Endothelial cell of umbilical vein (primary cell): ENCODE results near the gene ENTR1. TPM values are rescaled to one million over a fixed set of nuclear protein-coding genes. Genes with fewer than 3 reads are reported as not detected.

Source experiments
- BruUV-seq: library from RNA; stranded (reverse); fragments of 400-500 nt; replicated peaks from 2 replicates; lab custom pipeline; 2021; lab: Mats Ljungman, UMichigan
- CTCF ChIA-PET: fragments of 300-600, 350-600 bp; sonication (Branson Sonifier 250); formaldehyde crosslinking; loops from one replicate; lab custom pipeline; 2021; ENCODE audit warnings: antibody characterized with exemption, inconsistent platforms; lab: Charles Lee
- POLR2A ChIA-PET: fragments of 300-600, 350-600 bp; sonication (Branson Sonifier 250); formaldehyde crosslinking; loops from one replicate; lab custom pipeline; 2021; ENCODE audit warnings: antibody characterized with exemption, inconsistent platforms; lab: Charles Lee
- DNase-seq: peaks from one replicate; pipeline ENCODE4 v3.0.0-alpha.2; 2011; ENCODE audit warnings: low read depth, low spot score
- FAIRE-seq: peaks from 2 replicates; lab custom pipeline; 2011; peaks lifted over from hg19 to GRCh38; lab: Jason Lieb, UNC
- H2AFZ ChIP-seq: 2 replicates; pipeline ENCODE4 v1.6.0; 2012; ENCODE audit warnings: low read depth, low read length, control low read depth, inconsistent platforms
- H3K27ac ChIP-seq: 2 replicates; pipeline ENCODE4 v1.5.1; 2011; ENCODE audit warnings: low read depth, mild to moderate bottlenecking, control low read depth, low read length, moderate library complexity; ENCODE audit not compliant: insufficient read depth
- H3K27me3 ChIP-seq, 2 experiments: 2 replicates each; pipeline versions ENCODE4 v1.6.0 to v1.6.1; 2011; ENCODE audit warnings: low read length in 2 of 2, mixed read lengths in 1 of 2; ENCODE audit not compliant: control insufficient read depth in 2 of 2, insufficient read depth in 2 of 2
- H3K36me3 ChIP-seq, 2 experiments: 2 replicates in 1 of 2; 3 replicates in 1 of 2; pipeline ENCODE4 v1.5.1; 2011; ENCODE audit warnings: low read length in 2 of 2, mild to moderate bottlenecking in 1 of 2, moderate library complexity in 1 of 2; ENCODE audit not compliant: control insufficient read depth in 2 of 2, insufficient read depth in 2 of 2; ENCODE audit errors: extremely low read depth in 1 of 2
- H3K4me1 ChIP-seq: 3 replicates; pipeline ENCODE4 v1.5.1; 2011; ENCODE audit warnings: mild to moderate bottlenecking, low read length; ENCODE audit not compliant: control insufficient read depth, insufficient read depth; ENCODE audit errors: extremely low read depth
- H3K4me2 ChIP-seq: 2 replicates; pipeline ENCODE4 v1.6.1; 2011; ENCODE audit warnings: low read length, control low read depth, mixed read lengths; ENCODE audit not compliant: insufficient read depth
- H3K4me3 ChIP-seq, 3 experiments: fragments of 200-600 bp in 1 of 3; sonication (generic), shearing (Covaris generic) in 1 of 3; replicated peaks in 1 of 3; 2 replicates each; pipeline ENCODE4 v1.5.1; 2011 to 2016; ENCODE audit warnings: control low read depth in 3 of 3, low read length in 3 of 3, mild to moderate bottlenecking in 2 of 3, inconsistent platforms in 1 of 3, low read depth in 1 of 3, moderate library complexity in 1 of 3; ENCODE audit not compliant: insufficient read depth in 1 of 3
- H3K79me2 ChIP-seq: 2 replicates; pipeline ENCODE4 v1.6.0; 2012; ENCODE audit warnings: low read length, inconsistent platforms; ENCODE audit not compliant: control insufficient read depth, insufficient read depth
- H3K9ac ChIP-seq: replicated peaks from 2 replicates; pipeline ENCODE3; 2011; ENCODE audit warnings: low read length, control low read depth; ENCODE audit not compliant: insufficient read depth; ENCODE audit errors: extremely low read depth
- H3K9me1 ChIP-seq: replicated peaks from 3 replicates; pipeline ENCODE4 v1.6.0; 2011; ENCODE audit warnings: mild to moderate bottlenecking, low read length; ENCODE audit not compliant: control insufficient read depth, insufficient read depth; ENCODE audit errors: extremely low read depth
- H3K9me3 ChIP-seq: replicated peaks from 2 replicates; pipeline ENCODE4 v1.5.1; 2012; ENCODE audit warnings: low read length, inconsistent platforms; ENCODE audit not compliant: control insufficient read depth, insufficient read depth
- H4K20me1 ChIP-seq: replicated peaks from 2 replicates; pipeline ENCODE3; 2011; ENCODE audit warnings: mild to moderate bottlenecking, low read length; ENCODE audit not compliant: control insufficient read depth, insufficient read depth; ENCODE audit errors: extremely low read depth
- EZH2 ChIP-seq: IDR thresholded peaks from 2 replicates; pipeline ENCODE4 v1.6.1; 2012; ENCODE audit warnings: borderline replicate concordance, low read depth, mild to moderate bottlenecking, moderate library complexity, low read length, inconsistent platforms; ENCODE audit not compliant: severe bottlenecking
- FOS ChIP-seq: IDR thresholded peaks from 2 replicates; pipeline ENCODE4 v1.6.1; 2011; ENCODE audit warnings: mild to moderate bottlenecking, low read length, moderate library complexity, borderline replicate concordance; ENCODE audit not compliant: insufficient read depth
- GATA2 ChIP-seq: IDR thresholded peaks from 2 replicates; pipeline ENCODE4 v1.7.0; 2011; ENCODE audit warnings: low read depth, mild to moderate bottlenecking, moderate library complexity, mixed read lengths, low read length; ENCODE audit not compliant: insufficient read length, insufficient read depth
- JUN ChIP-seq: IDR thresholded peaks from 2 replicates; pipeline ENCODE4 v1.6.1; 2011; ENCODE audit warnings: borderline replicate concordance, low read depth; ENCODE audit not compliant: insufficient read length, insufficient read depth
- MYC ChIP-seq: IDR thresholded peaks from one replicate; pipeline ENCODE4 v1.6.1; 2011; ENCODE audit warnings: mild to moderate bottlenecking, low read depth, low read length
- POLR2A ChIP-seq: IDR thresholded peaks from 2 replicates; pipeline ENCODE4 v1.6.1; 2012; ENCODE audit warnings: low read depth, mild to moderate bottlenecking, control low read depth, low read length
- POLR2AphosphoS5 ChIP-seq: IDR thresholded peaks from 2 replicates; pipeline ENCODE4 v1.6.1; 2012; ENCODE audit warnings: low read depth, mild to moderate bottlenecking, control low read depth, low read length, moderate library complexity; ENCODE audit not compliant: insufficient read depth
- dilution Hi-C: fragments of 300-500 bp; cut with MboI; formaldehyde crosslinking; loops from one replicate; pipeline ENCODE4 v1.15.0; 2019; ENCODE audit warnings: low sequenced_read_pairs; ENCODE audit not compliant: extremely low pct_ligation_motif_present
- intact Hi-C: fragments of 100-400 bp; cut with micrococcal nuclease; formaldehyde crosslinking; loops from one replicate; pipeline ENCODE4 v1.10.0; 2022
- polyA plus RNA-seq, 4 experiments: library from polyadenylated mRNA; depleted of rRNA in 3 of 4; stranded (reverse) in 3 of 4; unstranded in 1 of 4; fragments of >200 nt; gene quantifications; 2 replicates each; pipeline versions ENCODE4 v1.2.1 to v1.2.3, GENCODE V29; 2011 to 2012; ENCODE audit warnings: missing spikeins in 1 of 4
- total RNA-seq: library from RNA; stranded (reverse); gene quantifications from 2 replicates; pipeline ENCODE4 v1.2.3, GENCODE V29; 2021
- TF ChIP-seq, protein P1 (sequence below), 2 donors: IDR thresholded peaks; 1 replicate in 1 of 2; 2 replicates in 1 of 2; pipeline ENCODE4 v1.5.1; 2011; ENCODE audit warnings: low read length in 2 of 2, mild to moderate bottlenecking in 2 of 2, moderate library complexity in 2 of 2, control low read depth in 1 of 2, inconsistent platforms in 1 of 2, low read depth in 1 of 2; ENCODE audit not compliant: insufficient read depth in 1 of 2; ENCODE audit errors: extremely low read depth in 1 of 2
- TF ChIP-seq, protein P2 (sequence below): IDR thresholded peaks from 2 replicates; pipeline ENCODE4 v1.6.1; 2011; ENCODE audit not compliant: insufficient read depth, insufficient read length

Gene ENTR1
- total and polyA plus RNA-seq, 2 donors (not counting 3 experiments of a cell fraction or from before 2014, with no cell fraction given), result 36.0 to 61.6 TPM

DNA sequence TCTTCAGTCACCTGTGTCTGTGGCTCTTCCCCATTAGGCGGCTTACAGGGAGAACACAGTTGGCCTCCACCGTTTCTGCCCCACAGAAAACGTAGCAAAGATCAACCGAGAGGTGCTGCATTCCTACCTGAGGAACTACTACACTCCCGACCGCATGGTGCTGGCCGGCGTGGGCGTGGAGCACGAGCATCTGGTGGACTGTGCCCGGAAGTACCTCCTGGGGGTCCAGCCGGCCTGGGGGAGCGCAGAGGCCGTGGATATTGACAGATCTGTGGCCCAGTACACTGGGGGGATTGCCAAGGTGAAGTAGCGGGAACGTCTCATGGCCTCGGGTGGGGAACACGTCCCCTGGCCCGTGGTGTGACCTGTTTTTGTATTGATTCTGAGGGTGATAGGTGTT lies 6.5 kb upstream of the ENTR1 start:
- dilution Hi-C loops (no loop called here), intact Hi-C loops (no loop called here)
- H3K79me2 ChIP-seq, result peaks cover 14% of the 10 kb centered on the region
- H3K27me3 ChIP-seq, result no peaks in the 10 kb centered on the region
- H3K9me1 ChIP-seq, result no peaks in the 10 kb centered on the region
- CTCF ChIA-PET, result no interaction called here
- peaks cover 24 to 61% of the 10 kb centered on the region in 2 experiments for H3K36me3 ChIP-seq
- POLR2A ChIA-PET, result no interaction called here
- H3K4me3 ChIP-seq, result no peak overlapping the region
- no TSS peak for BruUV-seq
- no peak for FAIRE-seq
- H3K9ac ChIP-seq, result no peak overlapping the region
- no peaks in the 10 kb centered on the region for H4K20me1 ChIP-seq
- TF ChIP-seq GATA2 (no peak), POLR2A (no peak), POLR2AphosphoS5 (no peak), MYC (no peak), JUN (no peak), FOS (no peak), EZH2 (no peak)
- TF ChIP-seq, protein P1, sequence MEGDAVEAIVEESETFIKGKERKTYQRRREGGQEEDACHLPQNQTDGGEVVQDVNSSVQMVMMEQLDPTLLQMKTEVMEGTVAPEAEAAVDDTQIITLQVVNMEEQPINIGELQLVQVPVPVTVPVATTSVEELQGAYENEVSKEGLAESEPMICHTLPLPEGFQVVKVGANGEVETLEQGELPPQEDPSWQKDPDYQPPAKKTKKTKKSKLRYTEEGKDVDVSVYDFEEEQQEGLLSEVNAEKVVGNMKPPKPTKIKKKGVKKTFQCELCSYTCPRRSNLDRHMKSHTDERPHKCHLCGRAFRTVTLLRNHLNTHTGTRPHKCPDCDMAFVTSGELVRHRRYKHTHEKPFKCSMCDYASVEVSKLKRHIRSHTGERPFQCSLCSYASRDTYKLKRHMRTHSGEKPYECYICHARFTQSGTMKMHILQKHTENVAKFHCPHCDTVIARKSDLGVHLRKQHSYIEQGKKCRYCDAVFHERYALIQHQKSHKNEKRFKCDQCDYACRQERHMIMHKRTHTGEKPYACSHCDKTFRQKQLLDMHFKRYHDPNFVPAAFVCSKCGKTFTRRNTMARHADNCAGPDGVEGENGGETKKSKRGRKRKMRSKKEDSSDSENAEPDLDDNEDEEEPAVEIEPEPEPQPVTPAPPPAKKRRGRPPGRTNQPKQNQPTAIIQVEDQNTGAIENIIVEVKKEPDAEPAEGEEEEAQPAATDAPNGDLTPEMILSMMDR (IDR thresholded peaks at IDR 0.05; ENCODE audit: extremely low read depth in 1 of 2, insufficient read depth in 1 of 2, low read depth in 1 of 2, low read length in 2 of 2), result no peak
- TF ChIP-seq, protein P2, sequence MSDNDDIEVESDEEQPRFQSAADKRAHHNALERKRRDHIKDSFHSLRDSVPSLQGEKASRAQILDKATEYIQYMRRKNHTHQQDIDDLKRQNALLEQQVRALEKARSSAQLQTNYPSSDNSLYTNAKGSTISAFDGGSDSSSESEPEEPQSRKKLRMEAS, result no peak
- no peak for DNase-seq
- no peak overlapping the region for H3K27ac ChIP-seq
- H3K4me1 ChIP-seq, result peaks cover 2% of the 10 kb centered on the region
- H3K9me3 ChIP-seq, result no peaks in the 10 kb centered on the region
- H2AFZ ChIP-seq, result no peak overlapping the region
- H3K4me2 ChIP-seq, result no peak overlapping the region
